H9 (cell line): ENCODE results near the gene CDKN2B. TPM values are rescaled to one million over a fixed set of nuclear protein-coding genes. Genes with fewer than 3 reads are reported as not detected.

Source experiments
- DNase-seq: peaks from one replicate; pipeline ENCODE4 v3.0.0-alpha.2; 2017
- H2AFZ ChIP-seq: one replicate; pipeline ENCODE4 v1.6.1; 2013; ENCODE audit warnings: mild to moderate bottlenecking, low read length, control low read depth, moderate library complexity
- H2AK5ac ChIP-seq: 2 replicates; pipeline ENCODE4 v1.6.1; 2013; ENCODE audit warnings: low read length, control low read depth, mixed read lengths; ENCODE audit not compliant: insufficient read length
- H2BK120ac ChIP-seq: one replicate; pipeline ENCODE4 v1.6.1; 2013; ENCODE audit warnings: low read depth, mild to moderate bottlenecking, low read length, control low read depth, inconsistent platforms; ENCODE audit not compliant: poor library complexity, severe bottlenecking
- H2BK12ac ChIP-seq: 2 replicates; pipeline ENCODE4 v1.6.1; 2013; ENCODE audit warnings: low read length, control low read depth, mixed read lengths, low read depth; ENCODE audit not compliant: insufficient read length
- H2BK15ac ChIP-seq: 2 replicates; pipeline ENCODE4 v1.6.1; 2013; ENCODE audit warnings: low read depth, low read length, control low read depth
- H2BK20ac ChIP-seq: one replicate; pipeline ENCODE4 v1.6.1; 2013; ENCODE audit warnings: low read depth, mild to moderate bottlenecking, low read length, control low read depth, inconsistent platforms; ENCODE audit not compliant: poor library complexity, severe bottlenecking
- H2BK5ac ChIP-seq: 2 replicates; pipeline ENCODE4 v1.6.1; 2013; ENCODE audit warnings: low read length, control low read depth, mixed read lengths; ENCODE audit not compliant: insufficient read length
- H3K14ac ChIP-seq: 2 replicates; pipeline ENCODE4 v1.6.1; 2013; ENCODE audit warnings: low read length, control low read depth; ENCODE audit not compliant: insufficient read depth
- H3K18ac ChIP-seq: 2 replicates; pipeline ENCODE4 v1.6.1; 2013; ENCODE audit warnings: low read depth, mild to moderate bottlenecking, mixed read lengths, low read length, control low read depth; ENCODE audit not compliant: insufficient read length
- H3K23ac ChIP-seq: 2 replicates; pipeline ENCODE4 v1.6.1; 2013; ENCODE audit warnings: low read length, control low read depth, mixed read lengths, low read depth; ENCODE audit not compliant: insufficient read length
- H3K23me2 ChIP-seq: 2 replicates; pipeline ENCODE4 v1.6.1; 2013; ENCODE audit warnings: low read depth, mild to moderate bottlenecking, mixed read lengths, low read length, control low read depth; ENCODE audit not compliant: insufficient read length, poor library complexity, severe bottlenecking
- H3K27ac ChIP-seq: 2 replicates; pipeline ENCODE4 v1.5.1; 2013; ENCODE audit warnings: low read length, control low read depth, mixed read lengths, low read depth; ENCODE audit not compliant: insufficient read length
- H3K27me3 ChIP-seq: 2 replicates; pipeline ENCODE4 v1.6.1; 2013; ENCODE audit warnings: low read length, control low read depth, inconsistent platforms; ENCODE audit not compliant: insufficient read depth
- H3K4ac ChIP-seq: 2 replicates; pipeline ENCODE4 v1.6.1; 2013; ENCODE audit warnings: low read depth, mild to moderate bottlenecking, control low read depth, inconsistent platforms, low read length, moderate library complexity
- H3K4me1 ChIP-seq: 2 replicates; pipeline ENCODE4 v1.6.1; 2013; ENCODE audit warnings: low read length, control low read depth, inconsistent platforms; ENCODE audit not compliant: insufficient read depth
- H3K4me2 ChIP-seq: 2 replicates; pipeline ENCODE4 v1.6.1; 2013; ENCODE audit warnings: low read length, control low read depth, mixed read lengths; ENCODE audit not compliant: insufficient read length, insufficient read depth
- H3K56ac ChIP-seq: 2 replicates; pipeline ENCODE4 v1.6.1; 2013; ENCODE audit warnings: low read depth, mild to moderate bottlenecking, mixed read lengths, low read length, control low read depth; ENCODE audit not compliant: insufficient read length
- H3K79me1 ChIP-seq: 2 replicates; pipeline ENCODE4 v1.6.1; 2013; ENCODE audit warnings: low read depth, mild to moderate bottlenecking, moderate library complexity, low read length, control low read depth, inconsistent platforms; ENCODE audit not compliant: insufficient read depth, poor library complexity, severe bottlenecking
- H3K79me2 ChIP-seq: 2 replicates; pipeline ENCODE4 v1.6.1; 2013; ENCODE audit warnings: low read length, control low read depth, inconsistent platforms; ENCODE audit not compliant: insufficient read depth
- H3K9ac ChIP-seq: 2 replicates; pipeline ENCODE4 v1.6.1; 2013; ENCODE audit warnings: low read length, control low read depth, mixed read lengths; ENCODE audit not compliant: insufficient read length; ENCODE audit errors: extremely low read depth
- H3K9me3 ChIP-seq: one replicate; pipeline ENCODE4 v1.6.1; 2013; ENCODE audit warnings: low read depth, low read length, inconsistent platforms; ENCODE audit not compliant: control insufficient read depth
- H3T11ph ChIP-seq: one replicate; pipeline ENCODE4 v1.6.1; 2013; ENCODE audit warnings: mild to moderate bottlenecking, low read length, control low read depth, inconsistent platforms
- H4K20me1 ChIP-seq: one replicate; pipeline ENCODE4 v1.6.1; 2013; ENCODE audit not compliant: control insufficient read depth, insufficient read length, insufficient read depth
- H4K5ac ChIP-seq: 2 replicates; pipeline ENCODE4 v1.6.1; 2013; ENCODE audit warnings: low read depth, mild to moderate bottlenecking, mixed read lengths, low read length, control low read depth; ENCODE audit not compliant: insufficient read length
- H4K8ac ChIP-seq: replicated peaks from 2 replicates; pipeline ENCODE4 v1.6.1; 2013; ENCODE audit warnings: low read length, control low read depth, mixed read lengths, low read depth; ENCODE audit not compliant: insufficient read length
- H4K91ac ChIP-seq: 2 replicates; pipeline ENCODE4 v1.6.1; 2013; ENCODE audit warnings: low read depth, mild to moderate bottlenecking, moderate library complexity, mixed read lengths, low read length, control low read depth; ENCODE audit not compliant: insufficient read length
- H3K27ac Mint-ChIP-seq, 3 experiments: 2 replicates in 2 of 3; 3 replicates in 1 of 3; pipeline ENCODE4 v1.8.0; 2020 to 2021; ENCODE audit warnings: mixed read lengths in 3 of 3, mild to moderate bottlenecking in 1 of 3, moderate library complexity in 1 of 3
- H3K27me3 Mint-ChIP-seq: 2 replicates; pipeline ENCODE4 v1.8.0; 2021; ENCODE audit warnings: low read depth, mild to moderate bottlenecking, moderate library complexity, mixed read lengths
- H3K36me3 Mint-ChIP-seq, 3 experiments: 2 replicates in 2 of 3; 3 replicates in 1 of 3; pipeline ENCODE4 v1.8.0; 2020 to 2021; ENCODE audit warnings: low read depth in 3 of 3, mixed read lengths in 3 of 3; ENCODE audit not compliant: insufficient read depth in 1 of 3
- H3K4me1 Mint-ChIP-seq, 2 experiments: 2 replicates each; pipeline ENCODE4 v1.8.0; 2020; ENCODE audit warnings: mixed read lengths in 2 of 2
- H3K4me3 Mint-ChIP-seq, 2 experiments: 2 replicates in 1 of 2; 3 replicates in 1 of 2; pipeline ENCODE4 v1.8.0; 2020 to 2021; ENCODE audit warnings: mild to moderate bottlenecking in 2 of 2, mixed read lengths in 2 of 2, moderate library complexity in 1 of 2
- H3K9me3 Mint-ChIP-seq, 2 experiments: 2 replicates in 1 of 2; 3 replicates in 1 of 2; pipeline ENCODE4 v1.8.0; 2020; ENCODE audit warnings: mild to moderate bottlenecking in 2 of 2, mixed read lengths in 2 of 2, moderate library complexity in 1 of 2
- WGBS: extraction: QIAGEN DNeasy Blood & Tissue Kit; methylation state at CpG from one replicate; pipeline ENCODE4 v1.1.7; 2013; ENCODE audit warnings: missing lambda C conversion rate, low lambda C conversion rate, mixed read lengths; ENCODE audit not compliant: insufficient read length; ENCODE audit errors: extremely low coverage; 5-methylcytosine and 5-hydroxymethylcytosine counted together
- total RNA-seq: library from RNA; stranded (reverse); gene quantifications from 2 replicates; pipeline ENCODE4 v1.2.1, GENCODE V29; 2021
- TF ChIP-seq, protein P1 (sequence below): fragments of 200-600 bp; sonication (generic); conservative IDR thresholded peaks from 3 replicates; pipeline ENCODE4 v1.8.0; 2021; ENCODE audit warnings: antibody characterized with exemption, mild to moderate bottlenecking

The CDKN2B gene
- total RNA-seq, 1 experiment from 2014 or later: 0.13 TPM

DNA sequence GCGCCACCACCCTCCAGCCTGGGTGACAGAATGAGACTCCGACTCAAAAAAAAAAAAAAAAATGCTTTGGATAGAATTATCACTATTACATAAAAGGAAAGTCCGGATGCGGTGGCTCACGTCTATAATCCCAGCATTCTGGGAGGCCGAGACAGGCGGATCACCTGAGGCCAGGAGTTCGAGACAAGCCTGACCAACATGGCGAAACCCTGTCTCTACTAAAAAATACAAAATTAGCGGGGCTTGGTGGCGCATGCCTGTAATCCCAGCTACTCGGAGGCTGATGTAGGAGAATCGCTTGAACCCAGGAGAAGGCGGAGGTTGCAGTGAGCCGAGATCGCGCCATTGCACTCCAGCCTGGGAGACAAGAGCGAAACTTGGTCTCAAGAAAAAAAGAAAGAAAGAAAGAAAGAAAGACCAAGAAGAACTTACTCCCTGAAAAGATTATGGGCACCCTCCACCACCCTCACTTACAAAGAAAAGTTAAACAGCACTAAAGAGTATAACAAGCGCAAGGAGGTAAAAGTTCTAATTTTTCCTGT, 32.7 kb downstream of the CDKN2B start:
- Histone ChIP-seq H4K91ac (no peak overlapping the region), H3T11ph (no peak overlapping the region), H3K9ac (no peak overlapping the region), H3K4me2 (no peak overlapping the region), H2BK15ac (no peak overlapping the region), H2BK12ac (no peak overlapping the region), H3K79me1 (no peaks in the 10 kb centered on the region), H3K23ac (no peak overlapping the region), H2BK20ac (no peak overlapping the region), H4K8ac (no peak overlapping the region), H2AK5ac (no peak overlapping the region), H3K4ac (no peak overlapping the region), H2AFZ (no peak overlapping the region), H3K4me1 (no peaks in the 10 kb centered on the region), H3K27ac (no peak overlapping the region), H3K23me2 (peaks cover 6% of the 10 kb centered on the region), H2BK5ac (no peak overlapping the region), H3K56ac (no peak overlapping the region), H4K20me1 (no peaks in the 10 kb centered on the region), H3K9me3 (no peaks in the 10 kb centered on the region), H3K18ac (no peak overlapping the region), H3K79me2 (no peaks in the 10 kb centered on the region), H3K27me3 (peaks cover 64% of the 10 kb centered on the region), H4K5ac (no peak overlapping the region), H3K14ac (no peak overlapping the region), H2BK120ac (no peak overlapping the region)
- Mint-ChIP-seq H3K27ac (no peak overlapping the region), H3K27me3 (peaks cover 96% of the 10 kb centered on the region), H3K9me3 (peaks cover under 1 to 8% of the 10 kb centered on the region in 2 experiments; a peak in 4 of 5 replicates), H3K4me3 (no peak overlapping the region), H3K4me1 (peaks cover 11 to 12% of the 10 kb centered on the region in 2 experiments), H3K36me3 (peaks cover 0 to under 1% (median 0%) of the 10 kb centered on the region in 3 experiments; a peak in 2 of 7 replicates)
- no CpG with 5 or more reads among the region's 19 CpGs for WGBS
- TF ChIP-seq, protein P1, sequence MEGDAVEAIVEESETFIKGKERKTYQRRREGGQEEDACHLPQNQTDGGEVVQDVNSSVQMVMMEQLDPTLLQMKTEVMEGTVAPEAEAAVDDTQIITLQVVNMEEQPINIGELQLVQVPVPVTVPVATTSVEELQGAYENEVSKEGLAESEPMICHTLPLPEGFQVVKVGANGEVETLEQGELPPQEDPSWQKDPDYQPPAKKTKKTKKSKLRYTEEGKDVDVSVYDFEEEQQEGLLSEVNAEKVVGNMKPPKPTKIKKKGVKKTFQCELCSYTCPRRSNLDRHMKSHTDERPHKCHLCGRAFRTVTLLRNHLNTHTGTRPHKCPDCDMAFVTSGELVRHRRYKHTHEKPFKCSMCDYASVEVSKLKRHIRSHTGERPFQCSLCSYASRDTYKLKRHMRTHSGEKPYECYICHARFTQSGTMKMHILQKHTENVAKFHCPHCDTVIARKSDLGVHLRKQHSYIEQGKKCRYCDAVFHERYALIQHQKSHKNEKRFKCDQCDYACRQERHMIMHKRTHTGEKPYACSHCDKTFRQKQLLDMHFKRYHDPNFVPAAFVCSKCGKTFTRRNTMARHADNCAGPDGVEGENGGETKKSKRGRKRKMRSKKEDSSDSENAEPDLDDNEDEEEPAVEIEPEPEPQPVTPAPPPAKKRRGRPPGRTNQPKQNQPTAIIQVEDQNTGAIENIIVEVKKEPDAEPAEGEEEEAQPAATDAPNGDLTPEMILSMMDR: no peak
- DNase-seq: no peak
